IPS-18a (cell line): ENCODE measurements around the gene LMX1B.

Experiments
- H3K27ac ChIP-seq: one replicate; pipeline ENCODE4 v1.5.1; 2013; ENCODE audit warnings: low read length
- H3K27me3 ChIP-seq: one replicate; pipeline ENCODE4 v1.6.1; 2013; ENCODE audit warnings: mild to moderate bottlenecking, low read length; ENCODE audit not compliant: control insufficient read depth, insufficient read depth
- H3K36me3 ChIP-seq: one replicate; pipeline ENCODE4 v1.6.1; 2013; ENCODE audit warnings: low read depth, low read length; ENCODE audit not compliant: control insufficient read depth
- H3K4me1 ChIP-seq: one replicate; pipeline ENCODE4 v1.6.1; 2013; ENCODE audit warnings: low read depth, low read length; ENCODE audit not compliant: control insufficient read depth
- H3K4me3 ChIP-seq: one replicate; pipeline ENCODE4 v1.5.1; 2013; ENCODE audit warnings: low read length
- H3K9ac ChIP-seq: one replicate; pipeline ENCODE4 v1.6.1; 2013; ENCODE audit warnings: mild to moderate bottlenecking, low read length, moderate library complexity
- H3K9me3 ChIP-seq: one replicate; pipeline ENCODE4 v1.6.1; 2013; ENCODE audit warnings: low read depth, low read length; ENCODE audit not compliant: control insufficient read depth

Gene LMX1B

GRCh38 chr9:126677188-126678084, 63.7 kb downstream of the LMX1B start:
- Histone ChIP-seq H3K36me3 (no peaks in the 10 kb centered on the region), H3K27me3 (peaks cover 95% of the 10 kb centered on the region), H3K4me3 (peak overlapping the region; percentile 14), H3K9me3 (no peaks in the 10 kb centered on the region), H3K9ac (no peak overlapping the region), H3K27ac (no peak overlapping the region), H3K4me1 (peaks cover 39% of the 10 kb centered on the region)

GRCh38 chr9:126678989-126679388, 65.3 kb downstream of the LMX1B start:
- Histone ChIP-seq H3K27me3 (peaks cover 95% of the 10 kb centered on the region), H3K4me1 (peaks cover 29% of the 10 kb centered on the region), H3K9me3 (no peaks in the 10 kb centered on the region)

GRCh38 chr9:126681336-126681735, 67.6 kb downstream of the LMX1B start:
- Histone ChIP-seq H3K4me3 (no peak overlapping the region), H3K27ac (no peak overlapping the region), H3K9ac (no peak overlapping the region), H3K27me3 (peaks cover 96% of the 10 kb centered on the region), H3K36me3 (no peaks in the 10 kb centered on the region), H3K9me3 (no peaks in the 10 kb centered on the region), H3K4me1 (peaks cover 14% of the 10 kb centered on the region)

More at GRCh38 chr9:126678989-126679388, 65.3 kb downstream of the LMX1B start:
- Histone ChIP-seq H3K27ac (no peak overlapping the region), H3K9ac (no peak overlapping the region), H3K36me3 (no peaks in the 10 kb centered on the region), H3K4me3 (no peak overlapping the region)

GRCh38 chr9:126682113-126682810, 68.5 kb downstream of the LMX1B start:
- no peak overlapping the region for H3K27ac ChIP-seq
- peaks cover 93% of the 10 kb centered on the region for H3K27me3 ChIP-seq
- no peaks in the 10 kb centered on the region for H3K9me3 ChIP-seq
- H3K36me3 ChIP-seq = no peaks in the 10 kb centered on the region
- peaks cover 7% of the 10 kb centered on the region for H3K4me1 ChIP-seq
- no peak overlapping the region for H3K4me3 ChIP-seq
- no peak overlapping the region for H3K9ac ChIP-seq

- Histone ChIP-seq H3K27me3 (peaks cover 90% of the 10 kb centered on the region), H3K27ac (no peak overlapping the region), H3K9ac (no peak overlapping the region), H3K4me3 (no peak overlapping the region), H3K9me3 (no peaks in the 10 kb centered on the region), H3K4me1 (peaks cover 4% of the 10 kb centered on the region), H3K36me3 (no peaks in the 10 kb centered on the region)
Observed at GRCh38 chr9:126682928-126683697, 69.4 kb downstream of the LMX1B start.

- no peak overlapping the region for H3K27ac ChIP-seq
- H3K9me3 ChIP-seq = no peaks in the 10 kb centered on the region
- peaks cover 5% of the 10 kb centered on the region for H3K4me1 ChIP-seq
- H3K27me3 ChIP-seq = peaks cover 86% of the 10 kb centered on the region
- no peaks in the 10 kb centered on the region for H3K36me3 ChIP-seq
- H3K4me3 ChIP-seq = no peak overlapping the region
- H3K9ac ChIP-seq = no peak overlapping the region
Observed at GRCh38 chr9:126683698-126684044, 69.9 kb downstream of the LMX1B start.

GRCh38 chr9:126684345-126684744, 70.6 kb downstream of the LMX1B start:
- peaks cover 5% of the 10 kb centered on the region for H3K4me1 ChIP-seq
- no peak overlapping the region for H3K9ac ChIP-seq
- no peak overlapping the region for H3K4me3 ChIP-seq
- peaks cover 86% of the 10 kb centered on the region for H3K27me3 ChIP-seq
- no peaks in the 10 kb centered on the region for H3K9me3 ChIP-seq
- H3K36me3 ChIP-seq = no peaks in the 10 kb centered on the region
- no peak overlapping the region for H3K27ac ChIP-seq

- H3K36me3 ChIP-seq = no peaks in the 10 kb centered on the region
- H3K4me1 ChIP-seq = peaks cover 5% of the 10 kb centered on the region
- H3K27ac ChIP-seq = no peak overlapping the region
- peaks cover 86% of the 10 kb centered on the region for H3K27me3 ChIP-seq
- no peak overlapping the region for H3K4me3 ChIP-seq
- no peak overlapping the region for H3K9ac ChIP-seq
- H3K9me3 ChIP-seq = no peaks in the 10 kb centered on the region
Observed at GRCh38 chr9:126684965-126685465, 71.3 kb downstream of the LMX1B start.

GRCh38 chr9:126687930-126688461, 74.3 kb downstream of the LMX1B start:
- no peaks in the 10 kb centered on the region for H3K9me3 ChIP-seq
- H3K36me3 ChIP-seq = no peaks in the 10 kb centered on the region
- no peak overlapping the region for H3K4me3 ChIP-seq
- peaks cover 62% of the 10 kb centered on the region for H3K27me3 ChIP-seq
- H3K9ac ChIP-seq = no peak overlapping the region
- peaks cover 5% of the 10 kb centered on the region for H3K4me1 ChIP-seq
- H3K27ac ChIP-seq = no peak overlapping the region

- H3K36me3 ChIP-seq = no peaks in the 10 kb centered on the region
- H3K27me3 ChIP-seq = peaks cover 56% of the 10 kb centered on the region
- H3K9me3 ChIP-seq = no peaks in the 10 kb centered on the region
- no peak overlapping the region for H3K27ac ChIP-seq
- no peak overlapping the region for H3K9ac ChIP-seq
- peaks cover 5% of the 10 kb centered on the region for H3K4me1 ChIP-seq
- no peak overlapping the region for H3K4me3 ChIP-seq
Observed at GRCh38 chr9:126688617-126689016, 74.9 kb downstream of the LMX1B start.
